Upper lobe of right lung (tissue), 1 donor: ENCODE data around the gene PTS. TPM values are rescaled to one million over a fixed set of nuclear protein-coding genes. Genes with fewer than 3 reads are reported as not detected.
A peak's percentile ranks its signal among the peaks of the same experiment; 100 is the strongest.
"Not testable (repeated sequence)": the region's sequence is repeated elsewhere in the genome, so short reads cannot be mapped to it uniquely, and the experiment has no call there.

Experiments used
- ATAC-seq: fragments of 200-7000 bp; cut with Tn5 transposase; one replicate; pipeline ENCODE4 v1.9.1; 2020; ENCODE audit warnings: mild to moderate bottlenecking, moderate library complexity
- DNase-seq: peaks from one replicate; pipeline ENCODE4 v3.0.0-alpha.2; 2020
- H3K27ac ChIP-seq: fragments of 200-600 bp; one replicate; pipeline ENCODE4 v1.8.0; 2022
- H3K27me3 ChIP-seq: fragments of 200-600 bp; one replicate; pipeline ENCODE4 v1.8.0; 2022; ENCODE audit warnings: mild to moderate bottlenecking
- H3K36me3 ChIP-seq: fragments of 200-600 bp; one replicate; pipeline ENCODE4 v1.8.0; 2022
- H3K4me1 ChIP-seq: fragments of 200-600 bp; one replicate; pipeline ENCODE4 v1.8.0; 2022
- H3K4me3 ChIP-seq: fragments of 200-600 bp; one replicate; pipeline ENCODE4 v1.8.0; 2022; ENCODE audit warnings: mild to moderate bottlenecking
- H3K9me3 ChIP-seq: fragments of 200-600 bp; one replicate; pipeline ENCODE4 v1.8.0; 2022
- CTCF ChIP-seq: fragments of 200-600 bp; IDR thresholded peaks from one replicate; pipeline ENCODE4 v1.8.0; 2022; ENCODE audit warnings: antibody characterized with exemption
- intact Hi-C: fragments of 100-400 bp; cut with DNase I; formaldehyde crosslinking; loops from one replicate; pipeline ENCODE4 v1.11.0; 2022
- total RNA-seq: library from RNA; stranded (reverse); fragmentation: NEBNext Ultra II Directional; extraction: Animal tissue kit (Norgen Biotek cat#: 25700); gene quantifications from one replicate; pipeline ENCODE4 v1.2.1, GENCODE V29; 2021
- donor health status: DM: no; HTN: yes; CAD: no; lungs with severe emphysema.

PTS gene
- total RNA-seq, 1 donor from 2014 or later, result 22.5 TPM

- H3K4me3 ChIP-seq, result no peak overlapping the region
- no peaks in the 10 kb centered on the region for H3K4me1 ChIP-seq
- DNase-seq (no peak), ATAC-seq (no peak)
- H3K36me3 ChIP-seq, result no peaks in the 10 kb centered on the region
- no peak for TF ChIP-seq CTCF
- intact Hi-C loops, result no loop called here
- no peaks in the 10 kb centered on the region for H3K9me3 ChIP-seq
- H3K27ac ChIP-seq, result no peak overlapping the region
- no peaks in the 10 kb centered on the region for H3K27me3 ChIP-seq
Measured at GRCh38 chr11:112182867-112183266, 43.4 kb upstream of the PTS start.

GRCh38 chr11:112185883-112186282, 40.3 kb upstream of the PTS start:
- TF ChIP-seq CTCF, result no peak
- Histone ChIP-seq H3K36me3 (no peaks in the 10 kb centered on the region), H3K4me3 (no peak overlapping the region), H3K9me3 (no peaks in the 10 kb centered on the region), H3K27ac (no peak overlapping the region), H3K4me1 (no peaks in the 10 kb centered on the region), H3K27me3 (no peaks in the 10 kb centered on the region)
- intact Hi-C loops, result no loop called here
- ATAC-seq (no peak), DNase-seq (no peak)

- Histone ChIP-seq H3K4me3 (no peak overlapping the region), H3K27me3 (no peaks in the 10 kb centered on the region), H3K4me1 (no peaks in the 10 kb centered on the region), H3K9me3 (no peaks in the 10 kb centered on the region), H3K27ac (no peak overlapping the region), H3K36me3 (no peaks in the 10 kb centered on the region)
- TF ChIP-seq CTCF, result no peak
- intact Hi-C loops, result no loop called here
- DNase-seq (no peak), ATAC-seq (no peak)
Measured at GRCh38 chr11:112186304-112186703, 39.9 kb upstream of the PTS start.

- H3K4me3 ChIP-seq, H3K27me3 ChIP-seq, H3K36me3 ChIP-seq, H3K4me1 ChIP-seq, DNase-seq, H3K9me3 ChIP-seq, H3K27ac ChIP-seq, ATAC-seq, intact Hi-C loops: not testable (repeated sequence)
Measured at GRCh38 chr11:112195113-112195512, 31.1 kb upstream of the PTS start.

GRCh38 chr11:112195951-112196351, 30.3 kb upstream of the PTS start:
- no peak for DNase-seq
- intact Hi-C loops, result no loop called here
- H3K4me1 ChIP-seq, result no peaks in the 10 kb centered on the region

GRCh38 chr11:112196519-112197087, 29.6 kb upstream of the PTS start:
- Histone ChIP-seq H3K27me3 (no peaks in the 10 kb centered on the region), H3K4me1 (no peaks in the 10 kb centered on the region), H3K4me3 (no peak overlapping the region), H3K27ac (no peak overlapping the region), H3K9me3 (no peaks in the 10 kb centered on the region), H3K36me3 (no peaks in the 10 kb centered on the region)
- ATAC-seq (no peak), DNase-seq (no peak)
- intact Hi-C loops, result no loop called here
- no peak for TF ChIP-seq CTCF

More at GRCh38 chr11:112195951-112196351, 30.3 kb upstream of the PTS start:
- no peaks in the 10 kb centered on the region for H3K36me3 ChIP-seq
- no peak overlapping the region for H3K27ac ChIP-seq
- ATAC-seq, result peak; percentile 49
- no peaks in the 10 kb centered on the region for H3K9me3 ChIP-seq
- H3K4me3 ChIP-seq, result no peak overlapping the region
- no peaks in the 10 kb centered on the region for H3K27me3 ChIP-seq
- no peak for TF ChIP-seq CTCF

GRCh38 chr11:112199101-112199500, 27.1 kb upstream of the PTS start:
- H3K9me3 ChIP-seq, H3K27me3 ChIP-seq, H3K4me1 ChIP-seq, H3K27ac ChIP-seq, H3K4me3 ChIP-seq, DNase-seq, H3K36me3 ChIP-seq, intact Hi-C loops, ATAC-seq: not testable (repeated sequence)
